Activated naive CD8-positive, alpha-beta T cell treated with anti-CD3 and anti-CD28 coated beads, Interleukin-2, amount 10 ng/mL, durations not matched to agents 7 days and 5 days (primary cell): ENCODE results near the gene SAXO2. TPM values are rescaled to one million over a fixed set of nuclear protein-coding genes. Genes with fewer than 3 reads are reported as not detected.
"Not testable (repeated sequence)": the region's sequence is repeated elsewhere in the genome, so short reads cannot be mapped to it uniquely, and the experiment has no call there.

Experiments
- ATAC-seq: fragments of 150-1000 bp; cut with Tn5 transposase; one replicate; pipeline ENCODE4 v1.10.0; 2021; ENCODE audit warnings: low read depth, moderate library complexity
- POLR2A ChIA-PET: fragments of 350-600 bp; sonication (Branson Sonifier 250); formaldehyde crosslinking; loops from one replicate; lab custom pipeline; 2021; ENCODE audit warnings: antibody characterized with exemption; lab: Charles Lee
- DNase-seq: peaks from one replicate; pipeline ENCODE4 v3.0.0; 2021
- H3K27ac Mint-ChIP-seq: one replicate; pipeline ENCODE4 v1.8.0; 2022; ENCODE audit warnings: mild to moderate bottlenecking, mixed read lengths
- H3K27me3 Mint-ChIP-seq: one replicate; pipeline ENCODE4 v1.8.0; 2022; ENCODE audit warnings: mild to moderate bottlenecking, moderate library complexity, mixed read lengths
- H3K36me3 Mint-ChIP-seq: one replicate; pipeline ENCODE4 v1.8.0; 2021; ENCODE audit warnings: mild to moderate bottlenecking, mixed read lengths
- H3K4me1 Mint-ChIP-seq: one replicate; pipeline ENCODE4 v1.8.0; 2021; ENCODE audit warnings: mixed read lengths
- H3K4me3 Mint-ChIP-seq: one replicate; pipeline ENCODE4 v1.8.0; 2022; ENCODE audit warnings: mild to moderate bottlenecking, moderate library complexity, mixed read lengths
- H3K9me3 Mint-ChIP-seq: one replicate; pipeline ENCODE4 v1.8.0; 2021; ENCODE audit warnings: mixed read lengths
- total RNA-seq, 2 experiments: library from RNA; stranded (reverse); gene quantifications; one replicate each; pipeline ENCODE4 v1.2.3, GENCODE V29; 2021

Gene SAXO2, protein sequence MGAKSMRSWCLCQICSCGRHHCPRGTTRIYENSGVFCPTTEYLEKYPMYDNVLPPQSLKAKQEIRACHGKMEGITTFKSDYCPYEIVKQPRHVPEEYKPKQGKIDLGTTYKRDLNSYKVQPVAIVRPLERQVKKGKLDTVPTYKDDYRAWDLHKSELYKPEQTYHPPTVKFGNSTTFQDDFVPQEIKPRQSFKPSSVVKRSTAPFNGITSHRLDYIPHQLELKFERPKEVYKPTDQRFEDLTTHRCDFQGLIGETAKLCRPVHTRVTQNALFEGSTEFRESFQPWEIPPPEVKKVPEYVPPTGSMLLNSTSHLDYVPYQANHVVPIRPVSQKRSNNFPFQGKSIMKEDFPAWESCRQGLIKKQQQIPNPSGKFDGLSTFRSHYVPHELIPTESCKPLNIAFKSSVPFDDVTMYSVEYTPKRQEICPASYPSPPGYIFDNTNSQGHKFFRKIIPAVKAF
- 1 to 10 TPM; 1.3 to 1.6 TPM for total RNA-seq

DNA sequence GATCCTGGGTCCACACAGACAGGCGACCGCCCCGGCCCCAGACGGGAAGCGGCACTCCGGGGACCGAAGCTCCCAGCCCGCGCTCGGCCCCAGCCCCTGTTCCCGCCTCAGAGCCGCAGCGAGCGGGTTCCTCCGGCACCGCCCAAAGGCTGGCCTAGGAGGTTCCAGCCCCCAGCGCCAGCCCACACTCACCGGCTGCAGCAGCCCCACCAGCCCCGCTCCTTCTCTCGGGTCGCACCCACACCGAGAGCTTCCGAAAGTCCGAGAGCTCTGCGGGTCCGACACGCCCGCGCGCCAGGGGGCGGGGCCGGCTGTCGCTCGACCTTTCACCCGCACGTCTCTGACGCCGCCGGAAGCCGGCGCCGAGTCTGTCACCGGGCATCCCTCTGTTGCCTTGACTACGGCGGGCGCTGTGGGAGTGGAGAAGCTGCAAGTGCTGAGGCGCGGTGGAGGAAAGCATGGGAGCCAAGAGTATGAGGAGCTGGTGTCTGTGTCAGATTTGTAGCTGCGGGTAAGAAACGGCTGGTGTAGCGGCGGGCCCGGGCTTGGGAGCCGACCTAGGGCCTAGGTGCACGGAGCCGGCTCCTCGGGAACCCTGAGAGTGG is at the start of gene SAXO2, which contains the start of gene EFL1:
Gene SAXO2 (plus strand): TSS at position 397 of the 605 bp plus-strand sequence. CDS start 62 bp downstream, at position 459.
Gene EFL1 (minus strand): TSS at position 313 of the 605 bp plus-strand sequence. CDS start 956 bp downstream, outside the sequence.
- POLR2A ChIA-PET: interaction anchor here (0.9 to 1.4 kb wide), 3 partner anchors 18 to 216 kb away, joined by 3 to 5 read pairs (median 3); no protein-coding TSS in a partner anchor
- Mint-ChIP-seq H3K27ac (peak within 1 kb of the TSS; percentile 88), H3K9me3 (no peaks in the 10 kb centered on the region), H3K4me3 (peak within 1 kb of the TSS; percentile 96), H3K36me3 (peaks cover 9% of the 10 kb centered on the region), H3K27me3 (peaks cover 3% of the 10 kb centered on the region), H3K4me1 (peaks cover 21% of the 10 kb centered on the region)
- ATAC-seq (peak; percentile 92), DNase-seq (peak; percentile 94)

DNA sequence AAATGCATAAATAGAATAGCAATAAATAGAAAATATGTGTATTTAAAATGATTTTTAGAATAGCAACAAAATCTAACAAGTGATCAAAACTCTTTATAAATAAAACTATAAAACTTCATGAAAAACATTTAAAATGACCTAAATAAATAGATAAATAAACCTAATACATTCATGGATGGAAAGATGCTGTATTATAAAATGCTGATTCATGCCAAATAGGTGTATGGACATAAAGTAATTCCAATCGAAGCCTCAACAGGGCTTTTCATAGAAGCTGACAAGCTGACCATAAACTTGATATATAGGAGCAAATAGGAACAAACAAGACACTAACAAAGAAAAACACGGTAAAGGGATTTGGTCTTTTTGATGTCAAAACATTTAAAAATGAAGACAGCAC is 46.5 kb upstream of the SAXO2 start:
- H3K27ac Mint-ChIP-seq, DNase-seq, H3K9me3 Mint-ChIP-seq, H3K27me3 Mint-ChIP-seq, POLR2A ChIA-PET, ATAC-seq, H3K4me3 Mint-ChIP-seq, H3K4me1 Mint-ChIP-seq: not testable (repeated sequence)
- peaks cover 20% of the 10 kb centered on the region for H3K36me3 Mint-ChIP-seq

DNA sequence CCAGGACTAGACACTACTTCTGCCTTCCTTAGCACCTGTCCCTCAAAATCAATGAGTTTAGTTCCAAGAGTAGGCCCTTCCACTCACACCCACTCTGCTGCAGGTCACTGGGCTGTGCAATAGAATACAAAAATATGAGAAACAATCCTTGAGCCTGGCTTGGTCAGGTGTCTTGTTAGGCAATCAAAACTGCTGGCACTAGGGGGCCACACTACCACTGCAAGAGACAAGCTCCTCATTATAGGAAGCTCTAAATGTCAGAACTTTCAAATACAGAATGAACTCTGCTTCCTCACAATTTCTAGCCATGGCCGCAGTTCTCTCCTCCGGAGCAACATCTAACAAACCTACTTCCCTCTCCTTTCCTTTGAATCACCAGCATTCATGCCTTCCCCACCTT is 41.1 kb upstream of the SAXO2 start:
- H3K27me3 Mint-ChIP-seq, H3K4me1 Mint-ChIP-seq, H3K9me3 Mint-ChIP-seq, DNase-seq, H3K4me3 Mint-ChIP-seq, POLR2A ChIA-PET: not testable (repeated sequence)
- peak overlapping the region; percentile 17 for H3K27ac Mint-ChIP-seq
- peaks cover 19% of the 10 kb centered on the region for H3K36me3 Mint-ChIP-seq
- peak; percentile 52 for ATAC-seq

DNA sequence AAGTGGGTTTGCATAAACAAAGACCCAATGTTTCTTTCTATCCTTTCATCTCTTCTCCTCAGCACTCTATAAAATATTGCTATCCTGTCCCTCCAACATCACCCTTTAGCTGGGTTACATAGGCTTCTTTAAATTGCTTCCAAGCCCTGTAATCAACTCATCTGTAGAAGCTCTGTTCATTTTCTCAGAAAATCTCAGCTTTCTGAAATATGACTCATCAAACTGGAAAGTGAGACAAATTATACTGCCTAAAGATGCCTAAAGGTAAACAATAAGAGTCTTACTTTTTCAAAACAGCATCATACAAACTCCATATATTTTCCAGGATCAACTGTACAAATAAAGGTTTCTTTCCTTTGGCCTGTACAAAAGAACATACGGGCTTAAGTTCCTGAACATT is 33.9 kb upstream of the SAXO2 start:
- DNase-seq: no peak
- no peak for ATAC-seq
- H3K36me3 Mint-ChIP-seq: peaks cover 28% of the 10 kb centered on the region
- POLR2A ChIA-PET: no interaction called here
- H3K4me1 Mint-ChIP-seq: peaks cover 11% of the 10 kb centered on the region
- H3K4me3 Mint-ChIP-seq: no peak overlapping the region
- H3K27ac Mint-ChIP-seq: no peak overlapping the region
- H3K27me3 Mint-ChIP-seq: no peaks in the 10 kb centered on the region
- H3K9me3 Mint-ChIP-seq: no peaks in the 10 kb centered on the region

DNA sequence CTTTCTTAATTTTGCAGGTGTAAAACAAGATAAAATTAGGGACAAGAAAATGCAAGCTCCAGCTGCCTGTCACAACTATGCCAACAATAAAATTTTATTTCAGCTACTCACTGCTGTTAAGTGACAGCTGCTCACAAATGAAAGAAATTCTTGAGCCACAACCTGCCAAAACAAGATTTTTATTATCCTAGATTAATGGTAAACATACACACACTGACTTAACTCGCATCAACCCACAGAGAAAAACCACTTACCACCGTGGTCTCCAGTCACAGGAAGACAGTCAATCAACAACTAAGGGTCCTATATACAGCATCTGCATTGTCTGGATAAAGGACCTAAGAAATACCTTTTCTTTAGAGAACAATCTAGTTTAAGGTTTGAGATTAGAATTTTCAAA is 31.4 kb upstream of the SAXO2 start:
- H3K9me3 Mint-ChIP-seq: no peaks in the 10 kb centered on the region
- H3K27ac Mint-ChIP-seq: no peak overlapping the region
- H3K27me3 Mint-ChIP-seq: no peaks in the 10 kb centered on the region
- DNase-seq (no peak), ATAC-seq (peak; percentile 67)
- H3K4me1 Mint-ChIP-seq: peaks cover 11% of the 10 kb centered on the region
- POLR2A ChIA-PET: no interaction called here
- no peak overlapping the region for H3K4me3 Mint-ChIP-seq
- H3K36me3 Mint-ChIP-seq: peaks cover 30% of the 10 kb centered on the region

DNA sequence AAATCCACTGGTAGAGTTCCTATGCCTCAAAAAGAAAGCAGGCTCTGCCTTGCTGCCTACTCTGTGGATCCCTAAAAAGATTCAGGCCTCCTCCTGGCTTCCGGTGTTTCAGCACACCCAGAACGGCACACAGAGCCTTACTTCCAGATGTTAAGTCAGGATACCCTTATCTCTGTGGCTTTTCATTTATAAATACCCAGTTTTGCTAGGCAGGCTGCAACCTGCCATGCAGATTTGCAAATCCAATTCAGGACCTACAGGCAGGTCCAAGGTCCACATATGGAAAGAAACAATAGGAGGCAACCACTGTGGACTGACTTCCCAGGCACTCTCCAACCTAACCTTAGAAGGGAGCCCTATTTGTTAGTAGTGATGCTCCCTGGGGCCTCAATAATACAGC is 30.8 kb upstream of the SAXO2 start:
- DNase-seq: no peak
- POLR2A ChIA-PET: no interaction called here
- Mint-ChIP-seq H3K27ac (no peak overlapping the region), H3K9me3 (no peaks in the 10 kb centered on the region), H3K36me3 (peaks cover 30% of the 10 kb centered on the region), H3K4me1 (peaks cover 11% of the 10 kb centered on the region), H3K4me3 (no peak overlapping the region), H3K27me3 (no peaks in the 10 kb centered on the region)
- no peak for ATAC-seq

DNA sequence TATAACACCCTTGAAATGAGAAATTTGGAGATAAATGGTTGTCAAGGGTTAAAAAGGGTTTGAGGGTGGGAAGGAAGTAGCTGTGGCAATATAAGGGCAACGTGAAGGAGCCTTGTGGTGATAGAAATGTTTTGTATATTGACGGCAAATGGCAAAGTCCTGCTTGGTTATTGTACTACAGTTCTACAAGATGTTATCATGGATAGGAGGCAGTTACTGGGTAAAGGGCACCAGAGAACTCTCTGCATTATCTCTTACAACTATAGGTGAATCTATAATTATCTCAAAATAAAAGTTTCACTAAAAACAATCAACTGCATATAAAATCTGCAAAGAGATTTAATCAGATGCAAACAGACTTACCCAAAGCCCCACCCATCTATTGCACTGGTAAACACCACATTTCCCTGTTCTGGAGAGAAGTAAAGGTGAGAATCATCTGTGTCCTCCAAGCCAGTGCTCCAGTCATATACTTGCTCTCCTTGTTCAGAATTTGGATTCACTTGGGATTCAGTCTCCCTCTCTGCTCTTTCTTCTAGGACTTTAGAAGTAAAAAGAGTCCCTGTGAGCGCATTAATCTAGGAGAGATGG is 24.6 kb upstream of the SAXO2 start:
- not testable (repeated sequence) for ATAC-seq, H3K4me1 Mint-ChIP-seq

DNA sequence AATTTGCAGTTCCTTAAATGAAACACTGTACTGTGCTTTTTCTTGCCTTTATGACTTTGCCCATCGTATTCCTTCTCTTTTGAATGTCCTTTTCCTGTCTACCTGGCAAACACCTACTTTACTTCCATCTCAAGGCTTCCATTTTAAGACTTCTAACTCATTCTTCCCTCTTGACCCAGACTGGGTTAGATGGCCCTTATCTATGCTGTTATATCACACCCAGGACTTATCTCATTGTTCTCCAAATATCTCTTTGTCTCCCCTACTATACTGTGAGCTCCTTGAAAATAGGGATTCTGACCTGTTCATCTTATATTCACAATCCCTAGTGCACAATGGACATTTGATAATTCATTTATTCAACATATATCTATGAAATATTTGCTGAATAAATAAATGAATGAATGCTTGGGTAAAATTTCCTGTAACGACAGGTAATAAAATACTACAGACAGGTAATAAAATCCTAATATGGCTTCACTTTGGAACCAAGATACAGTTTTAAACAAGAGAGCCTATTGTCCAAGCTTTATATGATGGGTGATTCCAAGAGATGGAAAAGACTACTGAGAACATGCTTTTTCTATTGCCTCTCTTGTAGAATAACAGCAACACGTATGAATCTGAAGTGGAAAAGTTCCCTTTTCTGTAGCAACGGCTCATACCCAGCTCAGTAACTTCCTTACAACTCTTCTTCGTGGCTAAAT is 22.8 kb upstream of the SAXO2 start:
- DNase-seq: no peak
- no peaks in the 10 kb centered on the region for H3K9me3 Mint-ChIP-seq
- H3K27ac Mint-ChIP-seq: no peak overlapping the region
- peaks cover 47% of the 10 kb centered on the region for H3K36me3 Mint-ChIP-seq
- ATAC-seq: no peak
- no peak overlapping the region for H3K4me3 Mint-ChIP-seq
- peaks cover 12% of the 10 kb centered on the region for H3K4me1 Mint-ChIP-seq
- H3K27me3 Mint-ChIP-seq: no peaks in the 10 kb centered on the region
- POLR2A ChIA-PET: no interaction called here

More for the DNA sequence above, 24.6 kb upstream of the SAXO2 start:
- H3K4me3 Mint-ChIP-seq, H3K27me3 Mint-ChIP-seq, H3K27ac Mint-ChIP-seq, H3K9me3 Mint-ChIP-seq, DNase-seq, POLR2A ChIA-PET: not testable (repeated sequence)
- H3K36me3 Mint-ChIP-seq: peaks cover 41% of the 10 kb centered on the region

DNA sequence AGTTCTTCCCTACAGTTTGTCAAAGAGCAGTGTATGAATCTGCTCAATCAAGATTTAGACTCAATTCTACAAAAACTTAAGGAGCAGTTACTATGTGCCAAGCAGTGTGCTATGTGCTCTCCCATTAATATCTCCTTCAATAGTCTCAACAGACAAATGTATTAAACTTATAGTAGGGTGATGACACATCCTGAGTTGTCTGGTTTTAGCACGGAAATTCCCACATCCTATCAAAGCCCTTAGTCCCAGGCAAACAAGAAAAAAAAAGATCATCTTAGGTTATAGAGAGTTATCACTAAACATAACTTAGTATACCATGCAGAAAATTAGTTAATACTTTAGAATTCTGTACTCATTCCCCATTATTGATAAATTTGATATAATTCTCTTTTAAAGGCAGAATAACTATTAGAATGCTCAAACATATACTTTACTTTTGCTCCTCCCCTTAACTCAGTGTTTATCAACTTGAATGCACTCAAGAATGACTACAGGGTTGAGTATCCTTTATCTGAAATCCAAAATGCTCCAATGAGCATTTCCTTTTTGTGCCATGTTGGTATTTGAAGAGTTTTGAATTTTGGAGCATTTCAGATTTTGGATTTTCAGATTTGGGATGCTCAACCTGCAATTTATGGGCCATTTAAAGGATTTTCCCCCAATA is 20.6 kb upstream of the SAXO2 start:
- H3K36me3 Mint-ChIP-seq: peaks cover 46% of the 10 kb centered on the region
- ATAC-seq, POLR2A ChIA-PET, DNase-seq, H3K27me3 Mint-ChIP-seq, H3K9me3 Mint-ChIP-seq: not testable (repeated sequence)
- peak overlapping the region; percentile 36 for H3K27ac Mint-ChIP-seq
- peaks cover 22% of the 10 kb centered on the region for H3K4me1 Mint-ChIP-seq
- H3K4me3 Mint-ChIP-seq: peak overlapping the region; percentile 31

DNA sequence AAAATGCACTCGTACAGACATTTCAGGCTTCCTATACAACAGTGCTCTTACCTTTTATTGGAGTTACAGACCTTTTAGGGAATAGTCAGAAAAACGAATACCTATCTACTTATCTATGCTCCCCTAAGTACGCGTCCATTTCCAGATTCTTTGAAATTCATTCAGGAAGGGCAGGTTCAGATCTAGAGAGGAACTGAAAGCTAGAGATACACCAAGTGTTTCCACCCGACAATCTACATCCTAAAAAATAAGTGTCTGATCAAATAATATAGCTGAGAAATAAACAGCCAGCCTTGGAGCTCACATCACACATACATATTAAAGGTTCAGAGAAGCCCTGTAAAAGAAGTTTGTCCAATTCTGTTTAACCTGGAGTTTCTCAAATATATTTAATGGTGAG is 19.0 kb upstream of the SAXO2 start:
- ATAC-seq, POLR2A ChIA-PET, H3K9me3 Mint-ChIP-seq, H3K4me3 Mint-ChIP-seq, H3K27ac Mint-ChIP-seq, DNase-seq, H3K27me3 Mint-ChIP-seq: not testable (repeated sequence)
- Mint-ChIP-seq H3K4me1 (peaks cover 19% of the 10 kb centered on the region), H3K36me3 (peaks cover 40% of the 10 kb centered on the region)

DNA sequence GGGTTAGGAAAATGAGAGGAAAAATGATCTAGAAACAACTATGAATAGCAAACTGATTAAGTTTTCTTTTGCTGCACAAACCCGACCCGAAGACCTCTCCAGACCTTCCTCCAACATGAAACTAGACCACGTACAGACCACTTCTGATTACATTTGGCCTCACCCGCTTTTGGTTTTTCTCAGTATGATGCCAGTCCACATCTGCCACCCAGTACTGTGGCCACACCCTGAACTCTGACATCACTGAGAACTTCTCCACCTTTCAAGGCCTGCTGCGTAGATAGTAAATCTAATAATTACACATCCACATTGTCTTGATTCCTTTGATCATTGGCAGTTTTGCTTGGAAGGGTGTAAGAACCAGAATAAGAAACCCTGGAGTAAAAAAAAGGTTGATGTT is 16.7 kb upstream of the SAXO2 start:
- ATAC-seq, H3K9me3 Mint-ChIP-seq, H3K27me3 Mint-ChIP-seq, H3K27ac Mint-ChIP-seq, POLR2A ChIA-PET, H3K4me3 Mint-ChIP-seq, DNase-seq: not testable (repeated sequence)
- Mint-ChIP-seq H3K4me1 (peaks cover 19% of the 10 kb centered on the region), H3K36me3 (peaks cover 31% of the 10 kb centered on the region)

DNA sequence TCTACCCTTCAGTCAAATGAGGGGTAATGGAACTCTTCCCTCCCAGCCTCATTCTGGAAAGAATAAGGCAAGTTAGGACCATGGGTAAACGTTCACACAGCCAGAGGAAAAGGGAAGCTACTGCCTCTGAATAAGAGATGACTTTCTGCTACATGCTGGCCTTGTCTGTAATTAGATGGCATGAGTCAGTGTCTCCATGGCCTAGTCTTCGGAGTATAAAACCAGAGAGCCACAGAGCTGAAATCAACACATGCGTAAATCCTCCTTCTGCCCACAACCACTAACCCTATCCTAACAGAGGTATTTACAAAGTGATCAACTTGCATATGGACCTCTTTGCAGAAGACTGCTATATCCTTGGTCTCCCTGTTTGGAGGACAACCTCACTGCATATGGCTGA is 14.4 kb upstream of the SAXO2 start:
- H3K27ac Mint-ChIP-seq, H3K27me3 Mint-ChIP-seq, DNase-seq, H3K9me3 Mint-ChIP-seq, H3K4me3 Mint-ChIP-seq, ATAC-seq, POLR2A ChIA-PET: not testable (repeated sequence)
- Mint-ChIP-seq H3K4me1 (peaks cover 16% of the 10 kb centered on the region), H3K36me3 (peaks cover 25% of the 10 kb centered on the region)
